Measurements from ENCODE around the gene SIK1. TPM values are rescaled to one million over a fixed set of nuclear protein-coding genes. Genes with fewer than 3 reads are reported as not detected.
"Not testable (repeated sequence)": the region's sequence is repeated elsewhere in the genome, so short reads cannot be mapped to it uniquely, and the experiment has no call there.

The SIK1 gene
- total RNA-seq, 1 experiment from 2014 or later = 5.7 TPM

GRCh38 chr21:43419475-43419874, 7.5 kb downstream of the SIK1 start:
- not testable (repeated sequence) for H3K27ac Mint-ChIP-seq; H4K20me1 ChIP-seq (ENCODE audit: control insufficient read depth, insufficient read depth, insufficient read length); H3K27ac ChIP-seq (ENCODE audit: insufficient read length, low read depth, low read length); H3K9ac ChIP-seq (ENCODE audit: extremely low read depth, insufficient read length, low read length); H2BK120ac ChIP-seq (ENCODE audit: low read depth, low read length, poor library complexity, severe bottlenecking); H3K9me3 ChIP-seq (ENCODE audit: control insufficient read depth, low read depth, low read length); H3K23ac ChIP-seq (ENCODE audit: insufficient read length, low read depth, low read length); H3K18ac ChIP-seq (ENCODE audit: insufficient read length, low read depth, low read length); H3K4me1 Mint-ChIP-seq; H3K79me1 ChIP-seq (ENCODE audit: insufficient read depth, low read depth, low read length, poor library complexity, severe bottlenecking); H3K14ac ChIP-seq (ENCODE audit: insufficient read depth, low read length); H4K91ac ChIP-seq (ENCODE audit: insufficient read length, low read depth, low read length); H2AK5ac ChIP-seq (ENCODE audit: insufficient read length, low read length); H3K27me3 Mint-ChIP-seq (ENCODE audit: low read depth); H2BK15ac ChIP-seq (ENCODE audit: low read depth, low read length); H3K27me3 ChIP-seq (ENCODE audit: insufficient read depth, low read length); H4K8ac ChIP-seq (replicated peaks; ENCODE audit: insufficient read length, low read depth, low read length); H2AFZ ChIP-seq (ENCODE audit: low read length); H3K4me3 Mint-ChIP-seq; H3T11ph ChIP-seq (ENCODE audit: low read length); H3K9me3 Mint-ChIP-seq; H3K4ac ChIP-seq (ENCODE audit: low read depth, low read length); H4K5ac ChIP-seq (ENCODE audit: insufficient read length, low read depth, low read length); H3K23me2 ChIP-seq (ENCODE audit: insufficient read length, low read depth, low read length, poor library complexity, severe bottlenecking); H3K36me3 Mint-ChIP-seq (ENCODE audit: insufficient read depth in 1 of 3, low read depth in 3 of 3); DNase-seq; H3K4me1 ChIP-seq (ENCODE audit: insufficient read depth, low read length); H3K79me2 ChIP-seq (ENCODE audit: insufficient read depth, low read length); H3K4me2 ChIP-seq (ENCODE audit: insufficient read depth, insufficient read length, low read length); H2BK12ac ChIP-seq (ENCODE audit: insufficient read length, low read depth, low read length); H3K56ac ChIP-seq (ENCODE audit: insufficient read length, low read depth, low read length); H2BK5ac ChIP-seq (ENCODE audit: insufficient read length, low read length); H2BK20ac ChIP-seq (ENCODE audit: low read depth, low read length, poor library complexity, severe bottlenecking)
- WGBS (ENCODE audit: extremely low coverage, insufficient read length, low lambda C conversion rate) = no CpG with 5 or more reads among the region's 15 CpGs

GRCh38 chr21:43414576-43414975, 12.4 kb downstream of the SIK1 start:
- not testable (repeated sequence) for H3K4me2 ChIP-seq (ENCODE audit: insufficient read depth, insufficient read length, low read length); H2BK5ac ChIP-seq (ENCODE audit: insufficient read length, low read length); H2AK5ac ChIP-seq (ENCODE audit: insufficient read length, low read length); H4K91ac ChIP-seq (ENCODE audit: insufficient read length, low read depth, low read length); H3K4me1 ChIP-seq (ENCODE audit: insufficient read depth, low read length); H3K27ac ChIP-seq (ENCODE audit: insufficient read length, low read depth, low read length); H4K20me1 ChIP-seq (ENCODE audit: control insufficient read depth, insufficient read depth, insufficient read length); H2AFZ ChIP-seq (ENCODE audit: low read length); H3K27me3 Mint-ChIP-seq (ENCODE audit: low read depth); H3K9me3 Mint-ChIP-seq; H4K8ac ChIP-seq (replicated peaks; ENCODE audit: insufficient read length, low read depth, low read length); H3K9ac ChIP-seq (ENCODE audit: extremely low read depth, insufficient read length, low read length); H3K14ac ChIP-seq (ENCODE audit: insufficient read depth, low read length); H3K27me3 ChIP-seq (ENCODE audit: insufficient read depth, low read length); H4K5ac ChIP-seq (ENCODE audit: insufficient read length, low read depth, low read length); H3K4me1 Mint-ChIP-seq; H2BK120ac ChIP-seq (ENCODE audit: low read depth, low read length, poor library complexity, severe bottlenecking); H3K23me2 ChIP-seq (ENCODE audit: insufficient read length, low read depth, low read length, poor library complexity, severe bottlenecking); H3K18ac ChIP-seq (ENCODE audit: insufficient read length, low read depth, low read length); H3K4ac ChIP-seq (ENCODE audit: low read depth, low read length); DNase-seq; H2BK20ac ChIP-seq (ENCODE audit: low read depth, low read length, poor library complexity, severe bottlenecking); H3K56ac ChIP-seq (ENCODE audit: insufficient read length, low read depth, low read length); H3K79me2 ChIP-seq (ENCODE audit: insufficient read depth, low read length); H3K23ac ChIP-seq (ENCODE audit: insufficient read length, low read depth, low read length); H3K9me3 ChIP-seq (ENCODE audit: control insufficient read depth, low read depth, low read length); H3K4me3 Mint-ChIP-seq; H3K79me1 ChIP-seq (ENCODE audit: insufficient read depth, low read depth, low read length, poor library complexity, severe bottlenecking); H3K36me3 Mint-ChIP-seq (ENCODE audit: insufficient read depth in 1 of 3, low read depth in 3 of 3); H3T11ph ChIP-seq (ENCODE audit: low read length); H2BK12ac ChIP-seq (ENCODE audit: insufficient read length, low read depth, low read length); H3K27ac Mint-ChIP-seq; H2BK15ac ChIP-seq (ENCODE audit: low read depth, low read length)
- WGBS (ENCODE audit: extremely low coverage, insufficient read length, low lambda C conversion rate) = no CpG with 5 or more reads among the region's 5 CpGs

Data from H9 (cell line).